ENCODE data around the gene PRR29. TPM values are rescaled to one million over a fixed set of nuclear protein-coding genes. Genes with fewer than 3 reads are reported as not detected.

PRR29 gene
- total RNA-seq, 1 experiment from 2014 or later, result not detected

GRCh38 chr17:63987221-63988126, 10.7 kb upstream of the PRR29 start:
- Mint-ChIP-seq H3K4me3 (ENCODE audit: unreplicated experiment) (no peak overlapping the region), H3K36me3 (ENCODE audit: insufficient read depth, unreplicated experiment) (no peaks in the 10 kb centered on the region), H3K27ac (ENCODE audit: low read depth, unreplicated experiment) (no peak overlapping the region), H3K4me1 (ENCODE audit: insufficient read depth, unreplicated experiment) (peaks cover 9% of the 10 kb centered on the region), H3K27me3 (ENCODE audit: insufficient read depth, unreplicated experiment) (peaks cover 34% of the 10 kb centered on the region), H3K9me3 (ENCODE audit: unreplicated experiment) (peaks cover 1% of the 10 kb centered on the region)
- DNase-seq (ENCODE audit: unreplicated experiment), result no peak
- BruUV-seq (replicated peaks), result no TSS peak
- ChIA-PET POLR2A (no interaction called here), CTCF (interaction anchor here (0.6 to 1.5 kb wide), 5 partner anchors 37 to 561 kb away, joined by 3 to 6 read pairs (median 3); no protein-coding TSS in a partner anchor)
- intact Hi-C loops (cut with micrococcal nuclease), result no loop called here
- no peak for TF ChIP-seq CTCF (IDR thresholded peaks at IDR 0.05; ENCODE audit: unreplicated experiment)

DNA sequence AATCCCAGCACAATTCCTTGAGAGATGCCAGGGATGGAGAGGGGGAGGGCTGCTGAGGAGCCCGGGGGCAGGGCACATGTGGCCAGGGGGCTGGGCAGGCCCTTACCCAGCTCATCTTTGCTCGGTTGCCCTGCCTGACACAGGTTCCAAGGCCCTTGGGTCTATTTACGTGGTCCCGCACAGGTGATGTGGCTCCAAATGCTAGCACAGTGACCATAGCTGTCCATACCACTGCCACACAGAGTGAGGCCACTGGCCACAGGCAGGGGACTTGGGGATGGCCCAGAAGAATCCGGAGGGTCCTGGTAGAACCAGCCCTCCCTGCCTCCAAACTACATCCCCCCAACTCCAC, 10.0 kb upstream of the PRR29 start:
- Mint-ChIP-seq H3K4me1 (ENCODE audit: insufficient read depth, unreplicated experiment) (peaks cover 9% of the 10 kb centered on the region), H3K27ac (ENCODE audit: low read depth, unreplicated experiment) (no peak overlapping the region), H3K27me3 (ENCODE audit: insufficient read depth, unreplicated experiment) (peaks cover 40% of the 10 kb centered on the region), H3K9me3 (ENCODE audit: unreplicated experiment) (peaks cover 7% of the 10 kb centered on the region), H3K4me3 (ENCODE audit: unreplicated experiment) (no peak overlapping the region), H3K36me3 (ENCODE audit: insufficient read depth, unreplicated experiment) (no peaks in the 10 kb centered on the region)
- no TSS peak for BruUV-seq (replicated peaks)
- CTCF ChIA-PET, result interaction anchor here (0.8 to 1.0 kb wide), 3 partner anchors 37 to 42 kb away, joined by 3 read pairs; no protein-coding TSS in a partner anchor
- POLR2A ChIA-PET, result no interaction called here
- DNase-seq (ENCODE audit: unreplicated experiment), result no peak
- no peak for TF ChIP-seq CTCF (IDR thresholded peaks at IDR 0.05; ENCODE audit: unreplicated experiment)
- intact Hi-C loops (cut with micrococcal nuclease), result no loop called here

DNA sequence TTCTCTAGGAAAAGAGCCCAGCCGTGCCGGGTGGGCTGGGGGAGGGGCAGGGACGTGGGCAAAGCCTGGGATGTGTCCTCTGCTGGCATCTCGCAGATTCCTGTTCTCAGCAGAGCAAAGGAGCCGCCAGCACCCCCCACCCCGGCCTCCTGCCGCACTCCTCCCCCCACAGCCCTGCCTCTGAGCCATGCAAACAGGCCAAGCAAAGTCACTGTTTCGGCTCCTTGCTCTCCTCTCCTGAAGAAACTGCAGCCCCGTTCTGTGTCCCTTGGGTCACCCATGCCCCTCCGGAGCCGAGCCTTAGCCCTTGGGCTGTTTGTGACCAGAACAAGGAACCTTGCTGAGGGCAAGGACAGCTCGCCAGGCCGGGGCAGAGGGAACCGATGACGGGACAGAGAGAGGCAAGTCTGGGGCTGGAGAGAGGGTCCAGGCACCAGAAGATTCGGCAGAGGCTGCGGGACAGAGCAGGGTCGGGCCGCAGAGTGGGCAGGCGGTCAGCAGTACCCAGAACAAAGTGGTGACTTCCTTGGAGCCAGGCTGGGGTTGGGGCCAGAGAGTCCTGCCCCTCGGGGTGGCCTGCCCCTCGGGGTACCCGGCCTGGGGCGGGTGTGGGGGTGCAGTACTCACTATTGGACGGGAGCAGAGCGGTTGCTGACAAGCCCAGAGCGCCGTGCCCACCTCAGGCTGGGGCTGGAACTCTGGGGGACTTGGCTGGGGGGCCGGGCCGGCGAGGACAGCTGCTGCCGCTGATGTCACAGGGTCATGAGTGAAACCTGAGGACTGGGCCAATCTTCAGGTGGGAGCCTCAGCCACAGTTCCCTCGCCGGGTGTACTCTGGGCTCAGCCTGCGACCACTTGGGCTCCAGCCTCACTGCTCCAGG, 9.2 kb upstream of the PRR29 start:
- no TSS peak for BruUV-seq (replicated peaks)
- Mint-ChIP-seq H3K9me3 (ENCODE audit: unreplicated experiment) (peaks cover 7% of the 10 kb centered on the region), H3K4me1 (ENCODE audit: insufficient read depth, unreplicated experiment) (peaks cover 9% of the 10 kb centered on the region), H3K27ac (ENCODE audit: low read depth, unreplicated experiment) (peak overlapping the region; percentile 35), H3K27me3 (ENCODE audit: insufficient read depth, unreplicated experiment) (peaks cover 49% of the 10 kb centered on the region), H3K36me3 (ENCODE audit: insufficient read depth, unreplicated experiment) (no peaks in the 10 kb centered on the region), H3K4me3 (ENCODE audit: unreplicated experiment) (no peak overlapping the region)
- DNase-seq (ENCODE audit: unreplicated experiment), result no peak
- ChIA-PET CTCF (interaction anchor here (0.6 to 1.0 kb wide), 2 partner anchors 33 to 51 kb away, joined by 3 to 6 read pairs; no protein-coding TSS in a partner anchor), POLR2A (no interaction called here)
- no peak for TF ChIP-seq CTCF (IDR thresholded peaks at IDR 0.05; ENCODE audit: unreplicated experiment)
- intact Hi-C loops (cut with micrococcal nuclease), result no loop called here
